Effector memory CD8-positive, alpha-beta T cell (primary cell): Measurements from ENCODE around the gene FAF1.

Experiments
- ATAC-seq: fragments of 150-1000 bp; cut with Tn5 transposase; replicated peaks from 2 replicates; pipeline ENCODE4 v1.10.0; 2021; ENCODE audit warnings: mild to moderate bottlenecking, moderate library complexity
- DNase-seq, 3 experiments: peaks; one replicate each; pipeline ENCODE4 v3.0.0; 2021
- H3K27ac Mint-ChIP-seq, 2 donors: one replicate each; pipeline ENCODE4 v1.8.0; 2022; ENCODE audit warnings: mild to moderate bottlenecking in 2 of 2, mixed read lengths in 2 of 2, moderate library complexity in 2 of 2
- H3K27me3 Mint-ChIP-seq, 2 donors: one replicate each; pipeline ENCODE4 v1.8.0; 2022; ENCODE audit warnings: mixed read lengths in 2 of 2
- H3K36me3 Mint-ChIP-seq: one replicate; pipeline ENCODE4 v1.8.0; 2022; ENCODE audit warnings: mild to moderate bottlenecking, moderate library complexity, mixed read lengths; ENCODE audit not compliant: insufficient read depth
- H3K4me1 Mint-ChIP-seq, 2 donors: one replicate each; pipeline ENCODE4 v1.8.0; 2022; ENCODE audit warnings: low read depth in 2 of 2, mixed read lengths in 2 of 2
- H3K4me3 Mint-ChIP-seq, 2 donors: one replicate each; pipeline ENCODE4 v1.8.0; 2022; ENCODE audit warnings: mild to moderate bottlenecking in 2 of 2, mixed read lengths in 2 of 2, moderate library complexity in 2 of 2
- H3K9me3 Mint-ChIP-seq, 2 donors: one replicate each; pipeline ENCODE4 v1.8.0; 2022; ENCODE audit warnings: mixed read lengths in 2 of 2

Gene FAF1

GRCh38 chr1:50610563-50610962, 349.5 kb downstream of the FAF1 start:
- Mint-ChIP-seq H3K27ac (peak overlapping the region; percentile 23 to 75), H3K4me1 (peaks cover 3 to 15% of the 10 kb centered on the region in 2 donors), H3K9me3 (no peaks in the 10 kb centered on the region), H3K36me3 (no peaks in the 10 kb centered on the region), H3K27me3 (no peaks in the 10 kb centered on the region), H3K4me3 (no peak overlapping the region)
- DNase-seq (no peak), ATAC-seq (no peak)

GRCh38 chr1:50609508-50609907, 350.6 kb downstream of the FAF1 start:
- no peak overlapping the region for H3K27ac Mint-ChIP-seq
- no peaks in the 10 kb centered on the region for H3K9me3 Mint-ChIP-seq
- DNase-seq (no peak), ATAC-seq (no peak)
- H3K4me3 Mint-ChIP-seq, result no peak overlapping the region
- peaks cover 3 to 15% of the 10 kb centered on the region in 2 donors for H3K4me1 Mint-ChIP-seq
- no peaks in the 10 kb centered on the region for H3K27me3 Mint-ChIP-seq
- peaks cover under 1% of the 10 kb centered on the region for H3K36me3 Mint-ChIP-seq

GRCh38 chr1:50605186-50605875, 354.7 kb downstream of the FAF1 start:
- ATAC-seq, result no peak

GRCh38 chr1:50604580-50604979, 355.5 kb downstream of the FAF1 start:
- H3K27me3 Mint-ChIP-seq, result no peaks in the 10 kb centered on the region
- peaks cover 4% of the 10 kb centered on the region for H3K36me3 Mint-ChIP-seq
- no peaks in the 10 kb centered on the region for H3K9me3 Mint-ChIP-seq
- H3K4me1 Mint-ChIP-seq, result no peaks in the 10 kb centered on the region
- no peak for DNase-seq
- no peak overlapping the region for H3K27ac Mint-ChIP-seq
- no peak for ATAC-seq
- no peak overlapping the region for H3K4me3 Mint-ChIP-seq

More at GRCh38 chr1:50605186-50605875, 354.7 kb downstream of the FAF1 start:
- no peaks in the 10 kb centered on the region for H3K27me3 Mint-ChIP-seq
- no peak overlapping the region for H3K27ac Mint-ChIP-seq
- H3K9me3 Mint-ChIP-seq, result no peaks in the 10 kb centered on the region
- DNase-seq, result no peak
- H3K4me3 Mint-ChIP-seq, result no peak overlapping the region
- H3K36me3 Mint-ChIP-seq, result peaks cover 4% of the 10 kb centered on the region
- no peaks in the 10 kb centered on the region for H3K4me1 Mint-ChIP-seq

- Mint-ChIP-seq H3K9me3 (no peaks in the 10 kb centered on the region), H3K36me3 (peaks cover 4% of the 10 kb centered on the region), H3K27me3 (no peaks in the 10 kb centered on the region), H3K4me3 (no peak overlapping the region), H3K4me1 (no peaks in the 10 kb centered on the region), H3K27ac (no peak overlapping the region)
- no peak for DNase-seq
- no peak for ATAC-seq
These were observed 356.5 kb downstream of the FAF1 start for GRCh38 chr1:50603274-50604271.

- H3K4me1 Mint-ChIP-seq, result no peaks in the 10 kb centered on the region
- H3K27ac Mint-ChIP-seq, result no peak overlapping the region
- H3K27me3 Mint-ChIP-seq, result no peaks in the 10 kb centered on the region
- no peaks in the 10 kb centered on the region for H3K9me3 Mint-ChIP-seq
- no peak for ATAC-seq
- DNase-seq, result no peak
- peaks cover 11% of the 10 kb centered on the region for H3K36me3 Mint-ChIP-seq
- H3K4me3 Mint-ChIP-seq, result no peak overlapping the region
These were observed 360.5 kb downstream of the FAF1 start for GRCh38 chr1:50599546-50599945.

- ATAC-seq, result no peak
- Mint-ChIP-seq H3K9me3 (no peaks in the 10 kb centered on the region), H3K4me3 (no peak overlapping the region), H3K36me3 (peaks cover 15% of the 10 kb centered on the region), H3K4me1 (no peaks in the 10 kb centered on the region), H3K27ac (peak overlapping the region in 1 of 2 donors; percentile 41), H3K27me3 (no peaks in the 10 kb centered on the region)
- DNase-seq, result no peak
These were observed 364.2 kb downstream of the FAF1 start for GRCh38 chr1:50595874-50596273.

GRCh38 chr1:50593515-50593914, 366.6 kb downstream of the FAF1 start:
- ATAC-seq, result no peak
- no peak for DNase-seq
- Mint-ChIP-seq H3K27me3 (no peaks in the 10 kb centered on the region), H3K36me3 (peaks cover 27% of the 10 kb centered on the region), H3K27ac (no peak overlapping the region), H3K4me3 (no peak overlapping the region), H3K9me3 (no peaks in the 10 kb centered on the region), H3K4me1 (no peaks in the 10 kb centered on the region)

- Mint-ChIP-seq H3K27me3 (no peaks in the 10 kb centered on the region), H3K4me1 (no peaks in the 10 kb centered on the region), H3K9me3 (no peaks in the 10 kb centered on the region), H3K36me3 (peaks cover 27% of the 10 kb centered on the region), H3K27ac (no peak overlapping the region), H3K4me3 (no peak overlapping the region)
- ATAC-seq (no peak), DNase-seq (no peak)
These were observed 368.5 kb downstream of the FAF1 start for GRCh38 chr1:50591598-50591997.

- ATAC-seq, result no peak
These were observed 377.7 kb downstream of the FAF1 start for GRCh38 chr1:50582346-50582745.

GRCh38 chr1:50570066-50570468, 390.0 kb downstream of the FAF1 start:
- no peak overlapping the region for H3K27ac Mint-ChIP-seq
- no peak overlapping the region for H3K4me3 Mint-ChIP-seq
- no peaks in the 10 kb centered on the region for H3K9me3 Mint-ChIP-seq
- ATAC-seq (no peak), DNase-seq (no peak)
- H3K27me3 Mint-ChIP-seq, result no peaks in the 10 kb centered on the region
- H3K36me3 Mint-ChIP-seq, result peaks cover 6% of the 10 kb centered on the region
- H3K4me1 Mint-ChIP-seq, result no peaks in the 10 kb centered on the region

More at GRCh38 chr1:50582346-50582745, 377.7 kb downstream of the FAF1 start:
- Mint-ChIP-seq H3K27me3 (no peaks in the 10 kb centered on the region), H3K4me3 (no peak overlapping the region), H3K9me3 (no peaks in the 10 kb centered on the region), H3K4me1 (no peaks in the 10 kb centered on the region), H3K27ac (no peak overlapping the region), H3K36me3 (peaks cover 14% of the 10 kb centered on the region)
- no peak for DNase-seq

- Mint-ChIP-seq H3K27me3 (no peaks in the 10 kb centered on the region), H3K27ac (no peak overlapping the region), H3K36me3 (peaks cover 6% of the 10 kb centered on the region), H3K4me3 (no peak overlapping the region), H3K4me1 (no peaks in the 10 kb centered on the region), H3K9me3 (no peaks in the 10 kb centered on the region)
- DNase-seq (no peak), ATAC-seq (no peak)
These were observed 391.3 kb downstream of the FAF1 start for GRCh38 chr1:50568782-50569181.

GRCh38 chr1:50566405-50566804, 393.7 kb downstream of the FAF1 start:
- Mint-ChIP-seq H3K27me3 (no peaks in the 10 kb centered on the region), H3K36me3 (peaks cover 4% of the 10 kb centered on the region), H3K4me1 (peaks cover 0 to 2% of the 10 kb centered on the region in 2 donors), H3K9me3 (no peaks in the 10 kb centered on the region), H3K27ac (no peak overlapping the region), H3K4me3 (no peak overlapping the region)
- ATAC-seq (no peak), DNase-seq (no peak)

GRCh38 chr1:50564417-50564816, 395.6 kb downstream of the FAF1 start:
- H3K27me3 Mint-ChIP-seq, result no peaks in the 10 kb centered on the region

More at GRCh38 chr1:50564417-50564816, 395.6 kb downstream of the FAF1 start:
- H3K36me3 Mint-ChIP-seq, result peaks cover 6% of the 10 kb centered on the region
- no peak for DNase-seq
- no peak for ATAC-seq
- H3K27ac Mint-ChIP-seq, result no peak overlapping the region
- H3K4me3 Mint-ChIP-seq, result no peak overlapping the region
- H3K4me1 Mint-ChIP-seq, result peaks cover 2% of the 10 kb centered on the region in 2 donors
- no peaks in the 10 kb centered on the region for H3K9me3 Mint-ChIP-seq
